ENCODE results near the gene CD160. TPM values are rescaled to one million over a fixed set of nuclear protein-coding genes. Genes with fewer than 3 reads are reported as not detected.

CD160 gene
- total and polyA plus RNA-seq, 2 donors (not counting 1 experiment from before 2014, with no cell fraction given), result 0.10 TPM; not detected in 1

DNA sequence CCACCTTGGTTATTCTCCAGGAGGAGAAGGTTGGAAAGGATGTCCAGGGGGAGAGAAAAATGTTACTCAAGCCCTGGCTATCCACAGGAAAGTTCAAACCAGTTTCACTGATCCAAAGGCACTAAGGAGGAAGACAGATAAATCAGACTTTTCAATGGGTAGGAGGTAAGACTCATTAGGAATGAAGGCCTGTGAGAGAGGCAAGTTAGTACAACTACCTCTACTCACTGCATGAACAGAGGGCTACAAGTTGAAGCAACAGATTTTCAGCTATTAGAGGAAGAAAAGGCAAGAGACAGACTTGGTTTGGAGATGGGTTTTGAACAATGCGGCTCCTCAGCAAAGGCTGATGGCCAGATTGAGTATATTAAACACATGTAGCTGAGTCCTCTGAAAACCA lies 16.9 kb downstream of the CD160 start:
- Histone ChIP-seq H3K36me3 (replicated peaks in 1 of 2; ENCODE audit: control extremely low read depth in 1 of 2, control insufficient read depth in 1 of 2, extremely low read depth in 1 of 2, insufficient read depth in 2 of 2, low read length in 1 of 2) (peaks cover 0 to 3% of the 10 kb centered on the region in 2 experiments), H3K79me2 (ENCODE audit: control insufficient read depth, insufficient read depth, low read length) (no peaks in the 10 kb centered on the region), H3K27ac (ENCODE audit: low read length in 2 of 2) (no peak overlapping the region), H3K9me3 (ENCODE audit: control extremely low read depth in 1 of 3, control insufficient read depth in 2 of 3, insufficient read depth in 1 of 3, low read length in 2 of 3) (no peaks in the 10 kb centered on the region), H3K4me2 (replicated peaks; ENCODE audit: low read depth, low read length, poor library complexity, severe bottlenecking) (no peak overlapping the region), H3K4me3 (ENCODE audit: control extremely low read depth in 1 of 5, extremely low read depth in 1 of 5, insufficient read depth in 1 of 5, low read depth in 2 of 5, low read length in 4 of 5) (no peak overlapping the region), H2AFZ (ENCODE audit: insufficient read depth, low read depth, low read length, poor library complexity, severe bottlenecking) (no peak overlapping the region), H3K4me1 (ENCODE audit: control insufficient read depth in 2 of 2, insufficient read depth in 2 of 2, low read length in 2 of 2) (no peaks in the 10 kb centered on the region), H4K20me1 (ENCODE audit: control insufficient read depth, insufficient read depth, low read length, poor library complexity, severe bottlenecking) (no peaks in the 10 kb centered on the region), H3K9ac (ENCODE audit: low read length) (no peak overlapping the region), H3K27me3 (replicated peaks in 1 of 4; ENCODE audit: control extremely low read depth in 1 of 4, control insufficient read depth in 3 of 4, insufficient read depth in 4 of 4, low read length in 3 of 4) (no peaks in the 10 kb centered on the region)
- Mint-ChIP-seq H3K27ac (no peak overlapping the region), H3K4me3 (no peak overlapping the region), H3K27me3 (no peaks in the 10 kb centered on the region), H3K9me3 (ENCODE audit: insufficient read depth) (no peaks in the 10 kb centered on the region), H3K4me1 (peaks cover 2% of the 10 kb centered on the region)
- CTCF ChIA-PET, result interaction anchor here (0.6 kb wide), 1 partner anchor 20 kb away, joined by 3 read pairs; no protein-coding TSS in a partner anchor
- POLR2A ChIA-PET, result no interaction called here
- intact Hi-C loops (cut with micrococcal nuclease), result no loop called here
- ATAC-seq (ENCODE audit: low read depth), result no peak
- no peak for DNase-seq
- TF ChIP-seq EZH2 (IDR thresholded peaks at IDR 0.05; ENCODE audit: borderline replicate concordance, insufficient read depth, low read depth, low read length, poor library complexity, severe bottlenecking), result no peak
- TF ChIP-seq, protein P1, sequence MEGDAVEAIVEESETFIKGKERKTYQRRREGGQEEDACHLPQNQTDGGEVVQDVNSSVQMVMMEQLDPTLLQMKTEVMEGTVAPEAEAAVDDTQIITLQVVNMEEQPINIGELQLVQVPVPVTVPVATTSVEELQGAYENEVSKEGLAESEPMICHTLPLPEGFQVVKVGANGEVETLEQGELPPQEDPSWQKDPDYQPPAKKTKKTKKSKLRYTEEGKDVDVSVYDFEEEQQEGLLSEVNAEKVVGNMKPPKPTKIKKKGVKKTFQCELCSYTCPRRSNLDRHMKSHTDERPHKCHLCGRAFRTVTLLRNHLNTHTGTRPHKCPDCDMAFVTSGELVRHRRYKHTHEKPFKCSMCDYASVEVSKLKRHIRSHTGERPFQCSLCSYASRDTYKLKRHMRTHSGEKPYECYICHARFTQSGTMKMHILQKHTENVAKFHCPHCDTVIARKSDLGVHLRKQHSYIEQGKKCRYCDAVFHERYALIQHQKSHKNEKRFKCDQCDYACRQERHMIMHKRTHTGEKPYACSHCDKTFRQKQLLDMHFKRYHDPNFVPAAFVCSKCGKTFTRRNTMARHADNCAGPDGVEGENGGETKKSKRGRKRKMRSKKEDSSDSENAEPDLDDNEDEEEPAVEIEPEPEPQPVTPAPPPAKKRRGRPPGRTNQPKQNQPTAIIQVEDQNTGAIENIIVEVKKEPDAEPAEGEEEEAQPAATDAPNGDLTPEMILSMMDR (IDR thresholded peaks at IDR 0.05), result no peak
- no CpG with 5 or more reads among the region's 1 CpG for WGBS (ENCODE audit: insufficient coverage)

DNA sequence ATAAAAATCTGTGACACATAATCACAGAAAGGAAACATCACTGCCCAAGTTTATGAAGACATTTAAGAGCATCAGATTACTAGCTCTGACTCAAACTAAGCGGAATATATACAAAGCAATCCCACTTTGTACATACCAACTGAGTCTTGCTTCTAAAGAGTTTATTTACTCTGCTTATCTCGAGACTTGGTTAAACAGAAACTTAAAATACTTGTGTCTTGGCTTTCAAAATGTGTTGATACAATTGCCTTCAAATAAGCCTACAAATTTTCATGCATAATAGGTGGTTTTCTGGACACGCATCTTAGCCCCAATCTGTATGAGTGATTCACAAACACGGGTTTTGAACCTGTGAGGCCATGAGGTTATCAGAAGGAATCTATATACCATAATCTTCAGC lies 21.0 kb downstream of the CD160 start:
- intact Hi-C loops (cut with micrococcal nuclease), result no loop called here
- H3K9me3 Mint-ChIP-seq (ENCODE audit: insufficient read depth), result no peaks in the 10 kb centered on the region
- Histone ChIP-seq H3K4me3 (ENCODE audit: control extremely low read depth in 1 of 5, extremely low read depth in 1 of 5, insufficient read depth in 1 of 5, low read depth in 2 of 5, low read length in 4 of 5) (no peak overlapping the region), H2AFZ (ENCODE audit: insufficient read depth, low read depth, low read length, poor library complexity, severe bottlenecking) (no peak overlapping the region), H3K9me3 (ENCODE audit: control extremely low read depth in 1 of 3, control insufficient read depth in 2 of 3, insufficient read depth in 1 of 3, low read length in 2 of 3) (no peaks in the 10 kb centered on the region), H3K36me3 (replicated peaks in 1 of 2; ENCODE audit: control extremely low read depth in 1 of 2, control insufficient read depth in 1 of 2, extremely low read depth in 1 of 2, insufficient read depth in 2 of 2, low read length in 1 of 2) (peaks cover 2 to 30% of the 10 kb centered on the region in 2 experiments), H3K4me1 (ENCODE audit: control insufficient read depth in 2 of 2, insufficient read depth in 2 of 2, low read length in 2 of 2) (no peaks in the 10 kb centered on the region), H4K20me1 (ENCODE audit: control insufficient read depth, insufficient read depth, low read length, poor library complexity, severe bottlenecking) (no peaks in the 10 kb centered on the region), H3K27me3 (replicated peaks in 1 of 4; ENCODE audit: control extremely low read depth in 1 of 4, control insufficient read depth in 3 of 4, insufficient read depth in 4 of 4, low read length in 3 of 4) (no peaks in the 10 kb centered on the region), H3K9ac (ENCODE audit: low read length) (no peak overlapping the region), H3K4me2 (replicated peaks; ENCODE audit: low read depth, low read length, poor library complexity, severe bottlenecking) (no peak overlapping the region), H3K79me2 (ENCODE audit: control insufficient read depth, insufficient read depth, low read length) (no peaks in the 10 kb centered on the region), H3K27ac (ENCODE audit: low read length in 2 of 2) (no peak overlapping the region)
- H3K27me3 Mint-ChIP-seq, result no peaks in the 10 kb centered on the region
- DNase-seq, result no peak
- H3K4me1 Mint-ChIP-seq, result no peaks in the 10 kb centered on the region
- ChIA-PET CTCF (interaction anchor here (1.3 kb wide), 1 partner anchor 18 kb away, joined by 4 read pairs; no protein-coding TSS in a partner anchor), POLR2A (no interaction called here)
- H3K27ac Mint-ChIP-seq, result no peak overlapping the region
- no CpG with 5 or more reads among the region's 4 CpGs for WGBS (ENCODE audit: insufficient coverage)
- no peak for ATAC-seq (ENCODE audit: low read depth)
- TF ChIP-seq, protein P1 (IDR thresholded peaks at IDR 0.05), result no peak
- no peak for TF ChIP-seq EZH2 (IDR thresholded peaks at IDR 0.05; ENCODE audit: borderline replicate concordance, insufficient read depth, low read depth, low read length, poor library complexity, severe bottlenecking)
- H3K4me3 Mint-ChIP-seq, result no peak overlapping the region

All from B cell (primary cell).